ENCODE data around the gene RFPL3. TPM values are rescaled to one million over a fixed set of nuclear protein-coding genes. Genes with fewer than 3 reads are reported as not detected.
A peak's percentile ranks its signal among the peaks of the same experiment; 100 is the strongest.

Gene RFPL3
- polyA plus RNA-seq, 3 donors = not detected

GRCh38 chr22:32385681-32386080 is 28.0 kb downstream of the RFPL3 start:
- WGBS (ENCODE audit: insufficient coverage) = no CpG with 5 or more reads among the region's 1 CpG

GRCh38 chr22:32389685-32390084 is 32.0 kb downstream of the RFPL3 start:
- no peak overlapping the region for H3K4me2 ChIP-seq (replicated peaks; ENCODE audit: extremely low read depth, low read length, poor library complexity, severe bottlenecking)
- H3K4me3 Mint-ChIP-seq = no peak overlapping the region
- H3K79me2 ChIP-seq (ENCODE audit: insufficient read depth, low read length) = no peaks in the 10 kb centered on the region
- no peak overlapping the region for H2AFZ ChIP-seq (ENCODE audit: insufficient read depth, low read depth, low read length, poor library complexity, severe bottlenecking)
- no peaks in the 10 kb centered on the region for H3K4me1 Mint-ChIP-seq
- no peaks in the 10 kb centered on the region for H3K9me3 Mint-ChIP-seq
- H4K20me1 ChIP-seq (ENCODE audit: insufficient read depth, low read length) = no peaks in the 10 kb centered on the region
- TF ChIP-seq CTCF (IDR thresholded peaks at IDR 0.05) = peak; percentile 33
- no peak for DNase-seq
- no peaks in the 10 kb centered on the region for H3K27me3 Mint-ChIP-seq (ENCODE audit: low read depth in 3 of 3)
- no peak overlapping the region for H3K9ac ChIP-seq (ENCODE audit: insufficient read depth, low read length, poor library complexity, severe bottlenecking)
- H3K27me3 ChIP-seq (ENCODE audit: control insufficient read depth in 2 of 2, insufficient read depth in 2 of 2, low read length in 2 of 2) = no peaks in the 10 kb centered on the region
- H3K36me3 ChIP-seq (replicated peaks in 1 of 2; ENCODE audit: control insufficient read depth in 1 of 2, insufficient read depth in 2 of 2, low read length in 2 of 2) = peaks cover 88 to 96% of the 10 kb centered on the region in 2 donors
- no peaks in the 10 kb centered on the region for H3K9me3 ChIP-seq (replicated peaks in 1 of 2; ENCODE audit: control insufficient read depth in 1 of 2, insufficient read depth in 1 of 2, low read length in 2 of 2)
- H3K36me3 Mint-ChIP-seq = peaks cover 76 to 92% of the 10 kb centered on the region in 2 donors
- intact Hi-C loops (cut with micrococcal nuclease) = no loop called here
- 92% methylated on average over 4 of the region's 4 CpGs for WGBS (ENCODE audit: insufficient coverage)
- no peak overlapping the region for H3K27ac ChIP-seq (ENCODE audit: low read depth in 1 of 2, low read length in 2 of 2)
- H3K4me1 ChIP-seq (ENCODE audit: control insufficient read depth in 1 of 2, insufficient read depth in 2 of 2, low read length in 2 of 2) = no peaks in the 10 kb centered on the region
- H3K4me3 ChIP-seq (replicated peaks in 1 of 3; ENCODE audit: low read depth in 2 of 3, low read length in 3 of 3) = no peak overlapping the region
- H3K27ac Mint-ChIP-seq = peak overlapping the region in 1 of 7 donors; percentile 1

More at GRCh38 chr22:32385681-32386080, 28.0 kb downstream of the RFPL3 start:
- intact Hi-C loops (cut with micrococcal nuclease) = no loop called here
- Histone ChIP-seq H3K27me3 (ENCODE audit: control insufficient read depth in 2 of 2, insufficient read depth in 2 of 2, low read length in 2 of 2) (no peaks in the 10 kb centered on the region), H3K4me3 (replicated peaks in 1 of 3; ENCODE audit: low read depth in 2 of 3, low read length in 3 of 3) (no peak overlapping the region), H3K4me2 (replicated peaks; ENCODE audit: extremely low read depth, low read length, poor library complexity, severe bottlenecking) (no peak overlapping the region), H3K79me2 (ENCODE audit: insufficient read depth, low read length) (no peaks in the 10 kb centered on the region), H3K9me3 (replicated peaks in 1 of 2; ENCODE audit: control insufficient read depth in 1 of 2, insufficient read depth in 1 of 2, low read length in 2 of 2) (no peaks in the 10 kb centered on the region), H3K4me1 (ENCODE audit: control insufficient read depth in 1 of 2, insufficient read depth in 2 of 2, low read length in 2 of 2) (no peaks in the 10 kb centered on the region), H3K9ac (ENCODE audit: insufficient read depth, low read length, poor library complexity, severe bottlenecking) (no peak overlapping the region), H3K36me3 (replicated peaks in 1 of 2; ENCODE audit: control insufficient read depth in 1 of 2, insufficient read depth in 2 of 2, low read length in 2 of 2) (peaks cover 51 to 56% of the 10 kb centered on the region in 2 donors), H4K20me1 (ENCODE audit: insufficient read depth, low read length) (no peaks in the 10 kb centered on the region), H2AFZ (ENCODE audit: insufficient read depth, low read depth, low read length, poor library complexity, severe bottlenecking) (no peak overlapping the region), H3K27ac (ENCODE audit: low read depth in 1 of 2, low read length in 2 of 2) (no peak overlapping the region)
- no peaks in the 10 kb centered on the region for H3K9me3 Mint-ChIP-seq
- no peak for TF ChIP-seq CTCF (IDR thresholded peaks at IDR 0.05)
- no peak overlapping the region for H3K4me3 Mint-ChIP-seq
- no peak overlapping the region for H3K27ac Mint-ChIP-seq
- no peak for DNase-seq
- H3K36me3 Mint-ChIP-seq = peaks cover 43 to 54% of the 10 kb centered on the region in 2 donors
- H3K4me1 Mint-ChIP-seq = no peaks in the 10 kb centered on the region
- no peaks in the 10 kb centered on the region for H3K27me3 Mint-ChIP-seq (ENCODE audit: low read depth in 3 of 3)
